Urinary bladder (tissue), 4 donors: ENCODE data around the gene PCP4L1. TPM values are rescaled to one million over a fixed set of nuclear protein-coding genes. Genes with fewer than 3 reads are reported as not detected.
"Not testable (repeated sequence)": the region's sequence is repeated elsewhere in the genome, so short reads cannot be mapped to it uniquely, and the experiment has no call there.

ENCODE experiments used
- DNase-seq: peaks from one replicate; pipeline ENCODE4 v3.0.0-alpha.2; 2015; ENCODE audit errors: extremely low spot score
- H3K27ac ChIP-seq: one replicate; pipeline ENCODE4 v1.5.1; 2013; ENCODE audit warnings: low read depth, mild to moderate bottlenecking, moderate library complexity
- H3K36me3 ChIP-seq: one replicate; pipeline ENCODE4 v1.6.1; 2013; ENCODE audit warnings: mild to moderate bottlenecking, moderate library complexity; ENCODE audit not compliant: insufficient read depth
- H3K4me1 ChIP-seq: one replicate; pipeline ENCODE4 v1.6.1; 2013; ENCODE audit warnings: mild to moderate bottlenecking, moderate library complexity; ENCODE audit not compliant: insufficient read depth
- H3K4me3 ChIP-seq: one replicate; pipeline ENCODE4 v1.5.1; 2013; ENCODE audit warnings: low read depth, low read length
- WGBS: extraction: QIAGEN DNeasy Blood & Tissue Kit; methylation state at CpG from one replicate; pipeline ENCODE4 v1.1.7; 2013; 5-methylcytosine and 5-hydroxymethylcytosine counted together
- polyA plus RNA-seq: library from polyadenylated mRNA; stranded (reverse); fragments of 200-250 nt; gene quantifications from one replicate; pipeline ENCODE4 v1.2.3, GENCODE V29; 2013
- total RNA-seq: library from RNA; depleted of rRNA; stranded (reverse); fragments of >200 nt; gene quantifications from one replicate; pipeline ENCODE4 v1.2.3, GENCODE V29; 2014
- donor health status: healthy with polysubstance abuse.
- donor health status: healthy.

The PCP4L1 gene
- total and polyA plus RNA-seq, 2 donors: 22.8 to 39.2 TPM

DNA sequence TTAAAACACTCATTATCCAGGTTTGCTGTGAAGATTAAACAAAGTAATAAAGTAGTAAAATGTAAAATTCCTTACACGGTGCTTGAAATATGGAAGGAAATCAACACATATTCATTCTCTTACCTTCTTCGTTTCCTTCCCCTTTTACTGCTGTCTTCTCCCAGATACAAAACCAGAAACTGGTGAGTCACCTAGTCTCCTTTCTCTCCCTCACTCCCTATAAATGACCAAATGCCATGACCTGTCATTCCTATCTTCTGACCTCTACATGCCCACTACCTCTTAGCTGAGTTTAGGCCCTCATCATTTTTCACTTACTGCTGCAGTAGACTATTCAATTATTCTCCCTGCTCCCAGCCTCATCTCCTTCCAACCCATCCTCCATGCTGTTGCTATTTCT lies 16.2 kb upstream of the PCP4L1 start:
- 66% methylated on average over 2 of the region's 2 CpGs for WGBS
- Histone ChIP-seq H3K4me1 (no peaks in the 10 kb centered on the region), H3K27ac (no peak overlapping the region), H3K36me3 (peaks cover 2% of the 10 kb centered on the region), H3K4me3 (no peak overlapping the region)
- DNase-seq: no peak

DNA sequence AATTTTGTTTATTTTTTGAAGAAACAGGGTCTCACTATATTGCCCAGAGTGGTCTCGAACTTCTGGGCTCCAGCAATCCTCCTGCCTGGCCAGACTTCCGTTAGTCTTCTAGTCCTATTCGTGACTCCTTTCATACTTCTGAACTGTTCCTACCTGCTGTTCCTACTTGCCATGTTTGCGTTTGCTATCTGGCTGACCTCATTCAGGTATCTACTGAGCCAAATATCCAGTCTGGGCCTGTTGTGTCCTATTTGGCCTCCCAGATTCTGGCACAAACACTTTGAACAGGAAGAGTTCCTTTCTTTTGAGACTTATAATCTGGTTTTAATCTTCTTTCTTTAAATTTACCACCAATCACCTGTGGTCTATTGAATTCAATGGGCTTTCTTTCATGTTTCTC lies 13.7 kb upstream of the PCP4L1 start:
- 74% methylated on average over 4 of the region's 4 CpGs for WGBS
- Histone ChIP-seq H3K4me1 (no peaks in the 10 kb centered on the region), H3K36me3 (peaks cover 2% of the 10 kb centered on the region), H3K27ac (peak overlapping the region; percentile 32), H3K4me3 (no peak overlapping the region)
- DNase-seq: no peak

- not testable (repeated sequence) for H3K4me3 ChIP-seq, H3K27ac ChIP-seq, H3K36me3 ChIP-seq, DNase-seq, H3K4me1 ChIP-seq
- WGBS: 75% methylated on average over 5 of the region's 5 CpGs
These were observed 8.4 kb upstream of the PCP4L1 start for GRCh38 chr1:161250100-161250499.

DNA sequence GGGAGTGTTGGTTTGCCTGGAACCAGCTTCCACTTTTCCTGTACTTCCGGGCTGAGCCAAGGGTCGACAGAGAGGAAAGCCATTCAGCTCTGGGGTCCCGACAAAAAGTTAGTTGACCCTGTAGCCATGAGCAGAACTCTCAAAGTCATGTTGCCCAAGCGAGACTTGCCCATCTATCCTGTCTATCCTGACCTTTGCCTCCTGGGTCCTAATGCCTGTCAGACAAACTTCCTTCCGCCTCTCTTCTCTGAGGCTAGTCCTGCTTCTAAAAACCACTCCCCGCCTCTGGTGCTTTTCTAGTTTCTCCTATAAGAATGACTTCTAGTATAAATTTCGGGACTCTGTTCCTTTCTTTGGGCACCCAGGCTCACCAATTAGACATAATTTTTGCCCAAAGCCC lies 7.7 kb upstream of the PCP4L1 start:
- Histone ChIP-seq H3K4me1 (no peaks in the 10 kb centered on the region), H3K27ac (no peak overlapping the region), H3K4me3 (no peak overlapping the region), H3K36me3 (no peaks in the 10 kb centered on the region)
- 73% methylated on average over 7 of the region's 7 CpGs for WGBS
- no peak for DNase-seq

- WGBS: 95% methylated on average over 8 of the region's 8 CpGs
- DNase-seq: no peak
- Histone ChIP-seq H3K4me3 (no peak overlapping the region), H3K4me1 (no peaks in the 10 kb centered on the region), H3K36me3 (no peaks in the 10 kb centered on the region), H3K27ac (no peak overlapping the region)
These were observed 7.0 kb upstream of the PCP4L1 start for GRCh38 chr1:161251579-161251978.

DNA sequence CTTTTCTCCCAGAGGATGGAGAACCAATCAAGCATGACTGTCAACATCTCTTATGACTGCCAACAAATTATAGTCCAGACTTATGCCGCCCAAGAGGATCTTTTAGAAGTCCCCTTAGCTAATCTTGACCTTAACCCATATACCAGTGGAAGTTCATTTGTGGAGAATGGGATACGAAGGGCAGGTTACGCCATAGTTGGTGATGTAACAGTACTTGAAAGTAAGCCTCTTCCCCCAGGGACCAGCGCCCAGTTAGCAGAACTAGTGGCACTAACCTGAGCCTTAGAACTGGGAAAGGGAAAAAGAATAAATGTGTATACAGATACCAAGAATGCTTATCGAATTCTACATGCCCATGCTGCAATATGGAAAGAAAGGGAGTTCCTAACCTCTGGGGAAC lies 3.2 kb upstream of the PCP4L1 start:
- not testable (repeated sequence) for H3K27ac ChIP-seq, H3K4me3 ChIP-seq, H3K36me3 ChIP-seq, DNase-seq, H3K4me1 ChIP-seq
- WGBS: 84% methylated on average over 5 of the region's 5 CpGs

DNA sequence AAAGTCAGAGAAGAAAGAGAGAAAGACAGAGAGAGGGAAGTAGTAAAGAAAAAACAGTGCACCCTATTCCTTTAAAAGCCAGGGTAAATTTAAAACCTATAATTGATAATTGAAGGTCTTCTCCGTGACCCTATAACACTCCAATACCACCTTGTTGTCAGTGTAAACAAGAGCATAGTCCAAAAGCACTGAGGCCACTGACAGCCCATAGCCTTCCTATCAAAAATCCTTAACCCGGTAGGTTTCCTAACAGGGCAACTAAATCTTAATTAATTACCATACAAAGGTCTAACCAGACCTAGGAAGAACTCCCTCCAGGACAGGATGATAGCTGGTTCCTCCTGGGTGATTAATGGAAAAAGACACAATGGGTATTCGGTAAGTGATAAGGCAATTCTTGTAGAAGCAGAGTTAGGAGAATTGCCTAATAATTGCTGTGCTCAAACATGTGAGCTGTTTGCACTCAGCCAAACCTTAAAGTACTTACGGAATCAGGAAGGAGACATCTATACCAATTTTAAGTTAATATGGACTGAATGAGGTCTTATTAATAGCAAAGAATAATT lies 2.5 kb upstream of the PCP4L1 start:
- H3K4me1 ChIP-seq, H3K36me3 ChIP-seq, H3K27ac ChIP-seq, H3K4me3 ChIP-seq, DNase-seq: not testable (repeated sequence)
- 87% methylated on average over 4 of the region's 4 CpGs for WGBS

GRCh38 chr1:161257109-161257508 lies 1.4 kb upstream of the PCP4L1 start:
- H3K36me3 ChIP-seq, H3K4me1 ChIP-seq, H3K27ac ChIP-seq, DNase-seq, H3K4me3 ChIP-seq: not testable (repeated sequence)
- 96% methylated on average over 5 of the region's 5 CpGs for WGBS

DNA sequence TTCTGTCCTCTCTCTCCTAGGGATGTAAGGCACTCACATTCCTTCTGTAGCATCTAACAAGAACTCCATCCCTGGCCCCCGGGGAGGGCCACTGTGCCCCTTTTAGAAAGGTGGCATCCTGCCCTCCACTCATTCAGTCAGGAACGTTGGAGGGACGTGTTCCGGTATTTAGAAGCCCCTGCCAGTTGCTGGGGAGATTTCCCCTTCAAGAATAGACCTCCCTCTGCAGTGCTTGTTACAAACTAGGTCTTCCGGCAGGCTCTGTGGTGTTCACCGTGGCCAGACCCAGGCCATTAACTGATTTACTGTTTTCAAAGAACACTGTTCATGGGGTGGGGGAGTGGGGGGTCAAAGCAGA lies 779 bp downstream of the PCP4L1 start:
- WGBS: 28% methylated on average over 6 of the region's 6 CpGs
- Histone ChIP-seq H3K4me3 (peak overlapping the region; percentile 39), H3K36me3 (no peaks in the 10 kb centered on the region), H3K4me1 (no peaks in the 10 kb centered on the region), H3K27ac (no peak overlapping the region)
- no peak for DNase-seq

DNA sequence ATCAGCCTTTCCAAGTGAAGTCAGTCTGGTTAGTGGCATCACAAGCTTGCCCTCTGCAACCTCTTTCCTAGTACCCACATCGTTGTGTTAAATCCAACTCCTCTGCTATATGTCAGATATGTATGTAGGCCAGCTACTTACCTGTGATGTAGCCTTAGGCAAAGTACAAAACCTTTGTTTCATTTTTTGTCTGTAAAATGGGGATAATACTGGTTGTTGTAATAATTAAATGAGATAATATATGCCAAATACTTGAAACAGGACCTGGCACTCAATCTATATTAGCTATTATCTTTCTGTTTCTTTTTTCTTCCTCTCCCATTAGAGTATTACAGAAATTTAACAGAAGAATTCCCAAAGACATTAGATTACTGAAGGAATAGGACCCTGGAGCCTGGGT lies 1.2 kb downstream of the PCP4L1 start:
- H3K36me3 ChIP-seq: no peaks in the 10 kb centered on the region
- DNase-seq: no peak
- H3K4me3 ChIP-seq: no peak overlapping the region
- no peaks in the 10 kb centered on the region for H3K4me1 ChIP-seq
- 50% methylated on average over 1 of the region's 1 CpG for WGBS
- H3K27ac ChIP-seq: no peak overlapping the region

DNA sequence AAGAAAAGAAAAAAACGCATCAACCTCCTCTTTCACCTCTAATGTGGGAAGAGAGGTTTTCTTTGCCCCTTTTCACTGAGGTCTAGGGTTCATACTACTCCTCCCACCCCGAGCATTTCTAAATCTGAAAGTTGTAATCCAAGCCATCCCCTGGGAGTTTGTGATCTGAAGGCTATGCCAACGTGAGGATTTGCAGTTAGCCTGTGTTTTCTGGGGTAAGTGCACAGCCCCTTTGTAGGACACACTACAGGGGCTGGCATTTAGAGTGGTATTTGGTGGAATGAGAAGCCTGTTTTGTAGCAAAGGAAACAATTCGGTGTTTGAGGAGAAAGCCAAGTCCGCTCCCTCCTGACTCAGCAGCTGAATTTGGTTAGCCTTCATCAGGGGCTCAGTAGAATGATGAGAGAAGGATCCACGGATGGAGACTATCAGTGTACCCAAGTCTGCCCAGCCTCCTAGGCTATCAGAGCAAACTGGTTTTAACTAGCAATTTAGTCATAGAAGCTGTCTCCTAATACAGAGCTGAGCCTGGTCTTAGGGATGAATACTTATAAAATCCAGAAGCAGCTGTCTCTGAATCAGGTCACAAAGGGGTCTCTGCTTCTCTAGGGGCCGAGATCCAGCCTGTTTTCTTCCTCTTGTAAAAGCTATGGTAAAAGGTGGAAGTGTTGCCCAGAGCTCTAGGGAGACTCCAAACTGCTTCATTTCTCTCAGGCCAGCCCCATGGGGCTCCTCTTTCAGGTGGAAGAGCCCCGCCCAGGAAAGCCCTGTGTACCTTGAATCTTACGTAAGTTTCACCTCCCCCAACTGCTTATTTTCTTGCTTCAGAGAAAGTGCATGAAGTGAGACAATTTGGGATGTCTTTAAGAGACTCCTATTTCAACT lies 2.1 kb downstream of the PCP4L1 start:
- Histone ChIP-seq H3K27ac (no peak overlapping the region), H3K4me3 (no peak overlapping the region), H3K36me3 (no peaks in the 10 kb centered on the region), H3K4me1 (no peaks in the 10 kb centered on the region)
- DNase-seq: no peak
- WGBS: 39% methylated on average over 9 of the region's 9 CpGs

DNA sequence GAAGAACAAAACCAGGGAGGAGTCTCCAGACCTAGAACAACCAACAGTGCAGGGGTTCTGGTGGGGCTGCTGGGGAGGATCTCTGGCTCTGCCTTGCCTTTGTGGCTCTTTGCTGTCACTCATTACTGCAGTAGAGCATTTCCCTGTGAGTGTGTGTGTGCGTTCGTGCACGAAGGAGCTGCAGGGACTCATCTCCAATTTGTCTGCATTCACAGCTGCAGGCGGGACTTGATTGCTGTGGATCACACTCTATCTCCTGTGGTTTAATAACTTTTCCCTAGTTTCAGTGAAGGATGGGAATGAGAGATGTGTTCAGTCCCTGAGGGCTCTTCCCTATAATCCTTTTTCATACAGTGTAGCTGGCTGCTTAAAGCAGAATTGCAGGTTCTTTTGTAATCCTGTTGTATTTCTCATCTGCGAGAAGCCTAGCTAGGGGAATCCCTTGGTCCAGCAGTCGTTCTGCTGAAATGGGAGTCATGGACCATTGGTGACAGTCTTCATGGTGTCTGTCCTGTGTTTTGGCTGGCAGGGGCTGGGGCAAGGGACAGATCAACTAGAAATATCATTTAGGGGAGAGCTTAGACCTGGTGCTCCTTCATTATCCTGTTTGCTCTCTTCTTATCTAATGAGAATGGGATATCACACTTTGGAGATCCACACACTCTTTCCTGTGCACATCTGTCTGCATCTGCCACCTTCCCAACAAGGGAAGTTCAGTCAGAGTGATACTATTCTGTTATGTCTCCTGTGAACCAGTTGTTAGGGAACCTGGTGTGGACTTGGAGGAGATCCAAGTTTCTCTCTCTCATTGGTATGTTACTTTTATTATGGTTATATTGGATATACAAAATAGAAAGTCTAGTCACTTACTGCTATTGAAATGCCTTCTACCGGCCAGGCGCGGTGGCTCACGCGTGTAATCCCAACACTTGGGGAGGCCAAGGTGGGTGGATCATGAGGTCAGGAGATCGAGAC lies 3.0 kb downstream of the PCP4L1 start:
- Histone ChIP-seq H3K36me3 (no peaks in the 10 kb centered on the region), H3K4me3 (no peak overlapping the region), H3K27ac (no peak overlapping the region), H3K4me1 (no peaks in the 10 kb centered on the region)
- DNase-seq: no peak
- 58% methylated on average over 12 of the region's 12 CpGs for WGBS

- H3K36me3 ChIP-seq: no peaks in the 10 kb centered on the region
- H3K27ac ChIP-seq: no peak overlapping the region
- WGBS: 80% methylated on average over 5 of the region's 5 CpGs
- no peaks in the 10 kb centered on the region for H3K4me1 ChIP-seq
- no peak overlapping the region for H3K4me3 ChIP-seq
- DNase-seq: no peak
These were observed 6.8 kb downstream of the PCP4L1 start for GRCh38 chr1:161265305-161265704.
